Tibial nerve (tissue), 4 donors: ENCODE results near the gene SLX4IP. TPM values are rescaled to one million over a fixed set of nuclear protein-coding genes. Genes with fewer than 3 reads are reported as not detected.

Source experiments
- DNase-seq, 2 donors: peaks; one replicate each; pipeline ENCODE4 v3.0.0-alpha.2; 2019; ENCODE audit warnings: low spot score in 2 of 2
- H3K27ac ChIP-seq, 4 donors: fragments of 200-600 bp; sonication (generic) in 3 of 4; one replicate each; pipeline ENCODE4 v1.5.1; 2017 to 2019; ENCODE audit warnings: mild to moderate bottlenecking in 1 of 4
- H3K27me3 ChIP-seq, 2 donors: fragments of 200-600 bp; sonication (generic) in 1 of 2; one replicate each; pipeline versions ENCODE4 v1.5.1 to v1.6.0; 2017 to 2019
- H3K36me3 ChIP-seq, 3 donors: fragments of 200-600 bp; sonication (generic); one replicate each; pipeline ENCODE4 v1.5.1; 2018 to 2019
- H3K4me1 ChIP-seq, 4 donors: fragments of 200-600 bp; sonication (generic) in 3 of 4; one replicate each; pipeline ENCODE4 v1.5.1; 2017 to 2019
- H3K4me3 ChIP-seq, 4 donors: fragments of 200-600 bp; sonication (generic) in 3 of 4; one replicate each; pipeline ENCODE4 v1.5.1; 2017 to 2019; ENCODE audit warnings: mild to moderate bottlenecking in 1 of 4, moderate library complexity in 1 of 4
- H3K9me3 ChIP-seq, 4 donors: fragments of 200-600 bp; sonication (generic) in 3 of 4; one replicate each; pipeline ENCODE4 v1.5.1; 2017 to 2019
- CTCF ChIP-seq, 5 experiments: fragments of 200-600 bp in 3 of 5; fragments of 450-650 bp in 2 of 5; sonication (generic) in 3 of 5; IDR thresholded peaks; one replicate each; pipeline ENCODE4 v1.5.1; 2016 to 2019; ENCODE audit warnings: antibody characterized with exemption in 5 of 5, mild to moderate bottlenecking in 3 of 5, moderate library complexity in 2 of 5
- EP300 ChIP-seq, 2 donors: sonication (generic); formaldehyde crosslinking; IDR thresholded peaks; one replicate each; pipeline ENCODE4 v1.6.1; 2017; ENCODE audit warnings: antibody characterized with exemption in 2 of 2, mild to moderate bottlenecking in 1 of 2
- POLR2A ChIP-seq, 2 donors: fragments of 450-650 bp; IDR thresholded peaks; one replicate each; pipeline ENCODE4 v1.6.1; 2017; ENCODE audit warnings: antibody characterized with exemption in 2 of 2, mild to moderate bottlenecking in 2 of 2, moderate library complexity in 2 of 2
- WGBS, 2 donors: methylation state at CpG; one replicate each; pipeline ENCODE4 v1.1.5; 2018; 5-methylcytosine and 5-hydroxymethylcytosine counted together
- total RNA-seq, 4 donors: library from RNA; depleted of rRNA; stranded (reverse); fragments of >200 nt; gene quantifications; one replicate each; pipeline ENCODE4 v1.1.0, GENCODE V29; 2016

The SLX4IP gene
- total RNA-seq, 4 donors from 2014 or later = 3.3 to 5.7 (median 3.5) TPM

GRCh38 chr20:10629946-10630650 is 195.0 kb downstream of the SLX4IP start:
- TF ChIP-seq POLR2A (IDR thresholded peaks at IDR 0.05) (no peak), EP300 (IDR thresholded peaks at IDR 0.05) (no peak), CTCF (IDR thresholded peaks at IDR 0.05) (no peak)
- 65 to 66% methylated on average over 9 of the region's 9 CpGs for WGBS, 2 donors
- Histone ChIP-seq H3K4me1 (peaks cover 0 to 53% (median under 1%) of the 10 kb centered on the region in 4 donors), H3K9me3 (no peaks in the 10 kb centered on the region), H3K27ac (peak overlapping the region in 2 of 4 donors; percentile 60 to 62), H3K4me3 (no peak overlapping the region), H3K27me3 (no peaks in the 10 kb centered on the region), H3K36me3 (no peaks in the 10 kb centered on the region)
- no peak for DNase-seq

- Histone ChIP-seq H3K27ac (peak overlapping the region in 1 of 4 donors; percentile 62), H3K9me3 (no peaks in the 10 kb centered on the region), H3K4me1 (peaks cover 6 to 63% (median 10%) of the 10 kb centered on the region in 4 donors), H3K36me3 (no peaks in the 10 kb centered on the region), H3K4me3 (no peak overlapping the region), H3K27me3 (no peaks in the 10 kb centered on the region)
- no peak for DNase-seq
- TF ChIP-seq EP300 (IDR thresholded peaks at IDR 0.05) (no peak), POLR2A (IDR thresholded peaks at IDR 0.05) (no peak), CTCF (IDR thresholded peaks at IDR 0.05) (no peak)
- 61 to 70% methylated on average over 4 of the region's 4 CpGs for WGBS, 2 donors
These were observed 196.0 kb downstream of the SLX4IP start for GRCh38 chr20:10631126-10631525.

- WGBS, 2 donors = 81 to 82% methylated on average over 13 of the region's 13 CpGs
- H3K4me1 ChIP-seq = peaks cover 6 to 76% (median 19%) of the 10 kb centered on the region in 4 donors
- no peaks in the 10 kb centered on the region for H3K9me3 ChIP-seq
These were observed 197.8 kb downstream of the SLX4IP start for GRCh38 chr20:10632721-10633509.

GRCh38 chr20:10633718-10634117 is 198.6 kb downstream of the SLX4IP start:
- Histone ChIP-seq H3K4me3 (no peak overlapping the region), H3K36me3 (no peaks in the 10 kb centered on the region), H3K4me1 (peaks cover 6 to 78% (median 19%) of the 10 kb centered on the region in 4 donors), H3K27ac (peak overlapping the region in 1 of 4 donors; percentile 86), H3K9me3 (no peaks in the 10 kb centered on the region), H3K27me3 (no peaks in the 10 kb centered on the region)
- TF ChIP-seq CTCF (IDR thresholded peaks at IDR 0.05) = no peak
- TF ChIP-seq EP300 (IDR thresholded peaks at IDR 0.05) = no peak
- no peak for TF ChIP-seq POLR2A (IDR thresholded peaks at IDR 0.05)
- 86 to 87% methylated on average over 5 of the region's 5 CpGs for WGBS, 2 donors
- DNase-seq = no peak

More at GRCh38 chr20:10632721-10633509, 197.8 kb downstream of the SLX4IP start:
- no peak for DNase-seq
- TF ChIP-seq POLR2A (IDR thresholded peaks at IDR 0.05) (no peak), CTCF (IDR thresholded peaks at IDR 0.05) (no peak), EP300 (IDR thresholded peaks at IDR 0.05) (no peak)
- Histone ChIP-seq H3K4me3 (no peak overlapping the region), H3K36me3 (no peaks in the 10 kb centered on the region), H3K27ac (no peak overlapping the region), H3K27me3 (no peaks in the 10 kb centered on the region)

- TF ChIP-seq POLR2A (IDR thresholded peaks at IDR 0.05) (no peak), CTCF (IDR thresholded peaks at IDR 0.05) (no peak), EP300 (IDR thresholded peaks at IDR 0.05) (no peak)
- no peak for DNase-seq
- no peak overlapping the region for H3K4me3 ChIP-seq
- H3K27ac ChIP-seq = peak overlapping the region in 2 of 4 donors; percentile 78 to 86
- no peaks in the 10 kb centered on the region for H3K9me3 ChIP-seq
- peaks cover 6 to 78% (median 19%) of the 10 kb centered on the region in 4 donors for H3K4me1 ChIP-seq
- no peaks in the 10 kb centered on the region for H3K27me3 ChIP-seq
- H3K36me3 ChIP-seq = peaks cover 0 to 3% (median 0%) of the 10 kb centered on the region in 3 donors
- 42 to 66% methylated on average over 5 of the region's 5 CpGs for WGBS, 2 donors
These were observed 199.1 kb downstream of the SLX4IP start for GRCh38 chr20:10634211-10634610.
